BJ (cell line): ENCODE measurements around the gene SMTNL2. TPM values are rescaled to one million over a fixed set of nuclear protein-coding genes. Genes with fewer than 3 reads are reported as not detected.

ENCODE experiments used
- CTCF ChIA-PET: fragments of 350-600 bp; formaldehyde crosslinking; extraction: SDS; loops from one replicate; lab custom pipeline; 2021; ENCODE audit warnings: antibody characterized with exemption, inconsistent platforms; lab: Yijun Ruan, JAX
- POLR2A ChIA-PET: fragments of 300-600 bp; sonication (Branson Sonifier 250); formaldehyde crosslinking; extraction: SDS; loops from one replicate; lab custom pipeline; 2021; ENCODE audit warnings: antibody characterized with exemption; lab: Charles Lee
- DNase-seq: peaks from one replicate; pipeline ENCODE4 v3.0.0-alpha.2; 2011; ENCODE audit warnings: low read depth
- H3K27me3 ChIP-seq: 2 replicates; pipeline ENCODE4 v1.6.0; 2011; ENCODE audit warnings: low read length; ENCODE audit not compliant: control insufficient read depth, insufficient read depth
- H3K36me3 ChIP-seq: 2 replicates; pipeline ENCODE4 v1.5.1; 2011; ENCODE audit warnings: low read length; ENCODE audit not compliant: control insufficient read depth, insufficient read depth
- H3K4me3 ChIP-seq: 2 replicates; pipeline ENCODE4 v1.5.1; 2011; ENCODE audit warnings: low read depth, mild to moderate bottlenecking, control low read depth, low read length
- polyA plus RNA-seq: library from polyadenylated mRNA; depleted of rRNA; stranded (reverse); fragments of >200 nt; gene quantifications from 2 replicates; pipeline ENCODE4 v1.2.3, GENCODE V29; 2011
- TF ChIP-seq, protein P1 (sequence below): IDR thresholded peaks from 2 replicates; pipeline ENCODE4 v1.5.1; 2011; ENCODE audit warnings: low read depth, mild to moderate bottlenecking, control low read depth, inconsistent platforms, low read length, moderate library complexity; ENCODE audit not compliant: insufficient read depth

The SMTNL2 gene
- polyA plus RNA-seq, 1 experiment, result not detected

DNA sequence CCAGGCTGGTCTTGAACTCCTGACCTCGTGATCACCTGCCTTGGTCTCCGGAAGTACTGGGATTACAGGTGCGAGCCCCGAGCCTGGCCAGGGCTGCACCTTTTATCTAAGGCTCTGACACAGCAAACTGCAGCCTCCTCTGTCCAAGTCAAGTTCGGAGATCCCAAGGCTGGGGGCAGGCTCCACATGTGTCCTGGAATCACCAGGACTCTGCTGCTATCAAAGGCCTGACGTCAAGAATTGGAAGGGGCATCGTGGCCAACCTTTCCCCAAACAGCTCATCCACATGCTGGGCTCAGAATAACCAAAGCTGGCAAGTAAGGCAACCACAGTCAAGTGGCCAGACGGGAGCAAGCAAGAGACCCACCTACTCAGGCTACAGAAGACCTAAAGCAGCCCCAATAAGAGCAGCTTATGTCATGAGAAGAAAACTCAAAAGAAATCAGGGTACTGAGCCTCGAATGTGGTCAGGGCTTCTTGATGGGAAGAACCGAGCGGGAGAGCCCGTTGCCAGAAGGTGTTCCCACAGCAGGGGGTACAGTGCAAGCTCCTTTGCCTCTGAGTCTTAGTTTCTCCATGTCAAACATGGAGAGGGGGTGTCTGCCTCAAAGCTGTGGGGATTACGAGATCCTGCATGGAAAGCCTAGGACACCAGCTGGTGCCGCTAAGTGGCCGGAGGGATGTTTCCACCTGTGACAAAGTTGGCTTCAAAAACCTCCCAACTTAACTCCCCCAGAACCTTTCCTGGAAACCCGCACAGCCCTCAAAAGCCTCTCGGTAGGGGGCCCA is 37.0 kb upstream of the SMTNL2 start:
- DNase-seq, result no peak
- TF ChIP-seq, protein P1, sequence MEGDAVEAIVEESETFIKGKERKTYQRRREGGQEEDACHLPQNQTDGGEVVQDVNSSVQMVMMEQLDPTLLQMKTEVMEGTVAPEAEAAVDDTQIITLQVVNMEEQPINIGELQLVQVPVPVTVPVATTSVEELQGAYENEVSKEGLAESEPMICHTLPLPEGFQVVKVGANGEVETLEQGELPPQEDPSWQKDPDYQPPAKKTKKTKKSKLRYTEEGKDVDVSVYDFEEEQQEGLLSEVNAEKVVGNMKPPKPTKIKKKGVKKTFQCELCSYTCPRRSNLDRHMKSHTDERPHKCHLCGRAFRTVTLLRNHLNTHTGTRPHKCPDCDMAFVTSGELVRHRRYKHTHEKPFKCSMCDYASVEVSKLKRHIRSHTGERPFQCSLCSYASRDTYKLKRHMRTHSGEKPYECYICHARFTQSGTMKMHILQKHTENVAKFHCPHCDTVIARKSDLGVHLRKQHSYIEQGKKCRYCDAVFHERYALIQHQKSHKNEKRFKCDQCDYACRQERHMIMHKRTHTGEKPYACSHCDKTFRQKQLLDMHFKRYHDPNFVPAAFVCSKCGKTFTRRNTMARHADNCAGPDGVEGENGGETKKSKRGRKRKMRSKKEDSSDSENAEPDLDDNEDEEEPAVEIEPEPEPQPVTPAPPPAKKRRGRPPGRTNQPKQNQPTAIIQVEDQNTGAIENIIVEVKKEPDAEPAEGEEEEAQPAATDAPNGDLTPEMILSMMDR, result no peak
- no peak overlapping the region for H3K4me3 ChIP-seq
- POLR2A ChIA-PET, result no interaction called here
- no peaks in the 10 kb centered on the region for H3K27me3 ChIP-seq
- peaks cover 56% of the 10 kb centered on the region for H3K36me3 ChIP-seq
- CTCF ChIA-PET, result no interaction called here

DNA sequence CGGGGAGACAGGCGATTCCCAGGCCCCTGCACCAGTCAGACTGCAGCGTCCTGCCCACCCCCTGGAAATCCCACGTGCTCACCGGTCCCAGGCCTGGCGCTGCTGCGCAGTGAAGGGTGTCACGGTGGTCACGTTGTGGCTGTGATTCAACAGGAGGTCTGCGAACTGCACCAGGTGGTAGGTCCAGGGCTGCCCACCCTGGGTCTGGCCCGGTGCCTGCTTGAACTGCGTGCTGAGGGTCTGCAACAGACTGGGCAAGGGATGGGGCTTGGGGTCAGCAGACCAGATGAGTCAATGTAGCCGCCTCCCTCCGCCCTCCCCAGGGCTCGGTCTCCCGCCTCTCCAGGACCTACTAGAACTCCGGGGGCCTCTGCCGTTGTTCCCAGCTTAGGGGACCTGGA is 36.3 kb upstream of the SMTNL2 start:
- Histone ChIP-seq H3K36me3 (peaks cover 51% of the 10 kb centered on the region), H3K27me3 (no peaks in the 10 kb centered on the region), H3K4me3 (no peak overlapping the region)
- TF ChIP-seq, protein P1, result no peak
- ChIA-PET POLR2A (no interaction called here), CTCF (no interaction called here)
- DNase-seq, result no peak

DNA sequence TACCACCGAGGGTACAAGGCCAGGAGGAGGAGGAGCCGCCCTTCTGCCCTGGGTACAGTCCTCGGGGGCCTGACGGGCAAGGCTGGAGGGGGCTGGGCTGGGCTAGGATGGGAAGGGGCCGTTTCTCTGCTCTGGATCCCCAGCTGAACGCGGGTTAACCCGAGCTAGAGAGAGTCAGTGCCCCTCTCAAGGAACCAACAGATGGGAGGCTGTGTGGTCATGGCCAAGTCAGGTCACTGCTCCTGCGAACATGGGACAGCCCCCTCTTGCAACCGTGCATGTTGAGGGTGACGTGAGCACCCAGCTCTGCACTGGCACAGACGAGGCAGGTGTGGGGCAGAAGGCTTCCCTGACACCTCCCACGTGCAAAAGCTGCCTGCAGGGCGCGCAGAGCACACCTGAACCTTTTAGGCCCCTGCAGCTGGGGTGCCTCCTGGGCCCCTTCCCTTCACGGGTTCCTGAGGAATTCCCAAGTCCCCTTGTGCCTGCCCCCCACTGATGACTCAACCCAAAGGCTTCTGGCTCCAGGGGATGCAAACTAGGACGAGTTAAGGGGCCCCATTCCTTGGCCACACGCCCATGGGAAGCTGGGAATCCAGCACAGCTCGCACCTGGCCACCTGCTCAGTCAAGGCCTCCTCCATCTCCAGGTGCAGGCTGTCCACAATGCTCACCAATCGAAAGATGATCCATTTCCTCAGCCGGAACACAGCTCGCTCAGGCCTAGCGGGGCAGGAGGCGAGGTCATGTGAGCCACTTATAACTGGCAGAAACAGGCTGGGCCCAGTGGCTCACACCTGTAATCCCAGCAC is 35.4 kb upstream of the SMTNL2 start:
- H3K36me3 ChIP-seq, result peaks cover 50% of the 10 kb centered on the region
- ChIA-PET POLR2A (no interaction called here), CTCF (interaction anchor here (1.4 to 1.7 kb wide), 2 partner anchors 18 to 128 kb away, joined by 4 read pairs; no protein-coding TSS in a partner anchor)
- H3K27me3 ChIP-seq, result no peaks in the 10 kb centered on the region
- TF ChIP-seq, protein P1, result no peak
- DNase-seq, result no peak
- H3K4me3 ChIP-seq, result no peak overlapping the region

DNA sequence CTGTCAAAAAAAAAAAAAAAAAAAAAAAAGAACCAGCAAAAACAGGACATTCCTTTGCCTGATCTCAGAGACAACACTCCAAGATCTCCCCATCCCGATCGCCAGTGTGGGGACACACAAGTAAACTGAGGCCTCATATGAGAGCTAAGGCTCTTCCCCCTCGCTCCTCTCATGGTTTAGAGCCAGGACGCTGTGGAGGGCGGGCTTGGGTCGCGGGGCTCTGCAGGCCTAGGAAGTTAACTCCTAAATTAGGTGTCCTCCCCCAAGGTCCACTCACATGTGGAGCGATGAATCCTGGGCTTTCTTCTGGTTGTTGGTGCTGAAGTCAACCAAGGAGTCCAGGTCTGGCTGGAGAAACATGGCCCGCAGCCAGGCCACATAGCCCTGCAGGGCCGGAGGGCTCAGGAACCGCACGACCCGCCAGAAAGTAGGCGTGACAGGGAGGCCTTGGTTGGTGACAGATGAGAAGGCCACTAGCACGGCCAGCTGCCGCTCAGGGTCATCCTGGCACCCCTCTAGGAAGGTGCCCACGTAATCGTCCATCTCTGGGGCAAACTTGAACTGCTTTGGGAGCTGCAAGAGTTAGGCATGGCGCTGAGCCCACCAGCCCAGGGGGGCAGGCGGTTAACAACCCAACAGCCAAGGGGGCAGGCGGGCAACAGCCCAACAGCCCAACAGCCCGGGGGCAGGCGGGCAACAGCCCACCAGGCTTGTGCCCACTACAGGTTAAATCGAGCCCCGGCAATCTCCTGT is 34.4 kb upstream of the SMTNL2 start:
- DNase-seq, result no peak
- Histone ChIP-seq H3K36me3 (peaks cover 48% of the 10 kb centered on the region), H3K27me3 (no peaks in the 10 kb centered on the region), H3K4me3 (no peak overlapping the region)
- ChIA-PET POLR2A (interaction anchor here (0.7 kb wide), 1 partner anchor 285 kb away, joined by 5 read pairs; no protein-coding TSS in a partner anchor), CTCF (interaction anchor here (1.2 to 1.7 kb wide), 3 partner anchors 13 to 129 kb away, joined by 3 to 4 read pairs (median 4); no protein-coding TSS in a partner anchor)
- TF ChIP-seq, protein P1, result no peak
